BLaER1 treated with 17β-estradiol and CSF1 and Interleukin-3, amounts not matched to agents 10 nM and 100 nM (cell line): ENCODE measurements around the gene TGFBR3L.

Experiments
- H3K27ac ChIP-seq, 11 experiments: shearing (Covaris generic); formaldehyde crosslinking; 2 replicates each; pipeline ENCODE4 v1.8.1; 2022
- H3K27me3 ChIP-seq, 11 experiments: shearing (Covaris generic); formaldehyde crosslinking; 2 replicates each; pipeline ENCODE4 v1.8.1; 2022
- H3K36me3 ChIP-seq, 11 experiments: shearing (Covaris generic); formaldehyde crosslinking; 2 replicates each; pipeline ENCODE4 v1.8.1; 2022
- H3K4me1 ChIP-seq, 10 experiments: shearing (Covaris generic); formaldehyde crosslinking; 2 replicates each; pipeline ENCODE4 v1.8.1; 2022
- H3K4me2 ChIP-seq, 11 experiments: shearing (Covaris generic); formaldehyde crosslinking; 2 replicates each; pipeline ENCODE4 v1.8.1; 2022
- H3K4me3 ChIP-seq, 10 experiments: shearing (Covaris generic); formaldehyde crosslinking; 2 replicates each; pipeline ENCODE4 v1.8.1; 2022
- H3K9ac ChIP-seq, 11 experiments: shearing (Covaris generic); formaldehyde crosslinking; 2 replicates each; pipeline ENCODE4 v1.8.1; 2022
- H3K9me3 ChIP-seq, 11 experiments: shearing (Covaris generic); formaldehyde crosslinking; replicated peaks in 1 of 11; 2 replicates each; pipeline ENCODE4 v1.8.1; 2022
- H4K20me1 ChIP-seq, 11 experiments: shearing (Covaris generic); formaldehyde crosslinking; 2 replicates each; pipeline ENCODE4 v1.8.1; 2022
- Cebpa-rat ChIP-seq, 11 experiments: shearing (Covaris generic); IDR thresholded peaks; 2 replicates each; pipeline ENCODE4 v1.8.1; 2022

The TGFBR3L gene

DNA sequence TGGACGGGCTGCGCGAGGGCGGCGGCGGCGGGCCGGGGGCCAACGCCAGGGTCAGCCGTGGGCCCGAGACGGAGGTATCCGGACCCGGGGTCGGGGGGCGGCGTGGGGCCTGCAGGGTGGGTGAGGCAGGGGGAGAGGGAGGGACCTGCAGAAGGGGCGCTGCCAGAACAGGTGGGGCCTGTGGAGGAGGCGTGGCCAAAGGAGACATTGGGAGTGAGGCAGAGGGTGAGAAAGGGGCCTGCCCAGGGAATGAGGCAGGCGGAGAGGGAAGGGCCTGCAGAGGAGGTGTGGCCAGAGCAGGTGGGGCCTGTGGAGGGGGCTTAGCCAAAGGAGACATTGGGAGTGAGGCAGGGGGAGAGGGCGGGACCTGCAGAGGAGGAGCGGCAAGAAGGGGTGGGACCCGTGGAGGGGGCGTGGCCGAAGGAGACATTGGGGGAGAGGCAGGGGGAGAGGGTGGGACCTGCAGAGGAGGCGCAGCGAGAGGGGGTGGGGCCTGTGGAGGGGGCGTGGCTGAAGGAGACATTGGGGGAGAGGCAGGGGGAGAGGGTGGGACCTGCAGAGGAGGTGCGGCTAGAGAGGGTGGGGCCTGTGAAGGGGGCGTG, 44.6 kb upstream of the TGFBR3L start:
- Histone ChIP-seq H3K4me3 (peak overlapping the region; percentile 49 to 67 (median 57)), H3K9me3 (no peaks in the 10 kb centered on the region), H3K27me3 (peaks cover 4 to 38% (median 10%) of the 10 kb centered on the region in 11 experiments; a peak in 19 of 22 replicates), H3K4me2 (peak overlapping the region; percentile 90 to 100 (median 96)), H4K20me1 (peaks cover 0 to 47% (median 17%) of the 10 kb centered on the region in 11 experiments; a peak in 12 of 22 replicates), H3K9ac (peak overlapping the region in 9 of 11 experiments; percentile 22 to 68 (median 44); a peak in 10 of 22 replicates), H3K36me3 (no peaks in the 10 kb centered on the region), H3K4me1 (peaks cover 55 to 79% (median 73%) of the 10 kb centered on the region in 10 experiments), H3K27ac (peak overlapping the region in 3 of 11 experiments; percentile 4 to 33 (median 30); a peak in 2 of 22 replicates)
- no peak for TF ChIP-seq Cebpa-rat (IDR thresholded peaks at IDR 0.05)

DNA sequence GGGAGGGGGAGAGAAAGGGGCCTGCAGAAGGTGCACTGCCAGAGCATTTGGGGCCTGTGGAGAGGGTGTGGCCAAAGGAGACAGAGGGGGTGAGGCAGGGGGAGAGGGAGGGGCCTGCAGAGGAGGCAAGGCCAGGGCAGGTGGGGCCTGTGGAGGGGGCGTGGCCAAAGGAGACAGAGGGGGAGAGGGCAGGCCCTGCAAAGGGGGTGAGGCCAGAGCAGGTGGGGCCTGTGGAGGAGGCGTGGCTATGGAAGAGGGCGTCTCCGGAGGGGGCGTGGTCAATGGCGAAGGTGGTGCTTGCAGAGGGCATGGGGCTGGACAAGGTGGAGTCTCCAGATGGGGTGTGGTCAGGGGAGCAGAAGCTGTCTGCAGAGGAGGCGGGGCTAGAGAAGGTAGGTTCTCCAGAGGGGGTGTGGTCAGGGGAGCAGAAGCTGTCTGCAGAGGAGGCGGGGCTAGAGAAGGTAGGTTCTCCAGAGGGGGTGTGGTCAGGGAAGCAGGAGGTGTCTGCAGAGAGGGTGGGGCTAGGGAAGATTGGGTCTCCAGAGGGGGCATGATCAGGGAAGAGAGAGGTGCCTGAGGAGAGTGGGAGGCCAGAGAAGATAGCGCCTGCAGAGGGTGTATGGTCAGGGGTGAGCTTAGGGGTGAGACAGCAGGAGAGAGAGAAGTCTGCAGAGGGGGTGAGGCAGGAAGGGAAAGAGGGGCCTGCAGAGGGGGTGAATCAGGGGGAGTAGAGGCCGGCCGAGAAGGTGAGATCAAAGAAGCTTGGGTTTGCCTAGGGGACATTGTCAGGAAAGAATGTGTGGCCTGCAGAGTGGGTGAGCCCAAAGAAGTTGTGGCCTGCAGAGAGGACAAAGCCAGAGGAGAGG, 43.8 kb upstream of the TGFBR3L start:
- Histone ChIP-seq H3K36me3 (no peaks in the 10 kb centered on the region), H3K9ac (no peak overlapping the region), H3K4me2 (peak overlapping the region; percentile 69 to 99 (median 96)), H3K4me3 (peak overlapping the region in 2 of 10 experiments; percentile 45 to 48; a peak in 2 of 20 replicates), H3K27me3 (peaks cover 0 to 31% (median 2%) of the 10 kb centered on the region in 11 experiments; a peak in 11 of 22 replicates), H4K20me1 (peaks cover 0 to 47% (median 14%) of the 10 kb centered on the region in 11 experiments; a peak in 12 of 22 replicates), H3K27ac (no peak overlapping the region), H3K9me3 (no peaks in the 10 kb centered on the region), H3K4me1 (peaks cover 51 to 73% (median 70%) of the 10 kb centered on the region in 10 experiments)
- no peak for TF ChIP-seq Cebpa-rat (IDR thresholded peaks at IDR 0.05)

DNA sequence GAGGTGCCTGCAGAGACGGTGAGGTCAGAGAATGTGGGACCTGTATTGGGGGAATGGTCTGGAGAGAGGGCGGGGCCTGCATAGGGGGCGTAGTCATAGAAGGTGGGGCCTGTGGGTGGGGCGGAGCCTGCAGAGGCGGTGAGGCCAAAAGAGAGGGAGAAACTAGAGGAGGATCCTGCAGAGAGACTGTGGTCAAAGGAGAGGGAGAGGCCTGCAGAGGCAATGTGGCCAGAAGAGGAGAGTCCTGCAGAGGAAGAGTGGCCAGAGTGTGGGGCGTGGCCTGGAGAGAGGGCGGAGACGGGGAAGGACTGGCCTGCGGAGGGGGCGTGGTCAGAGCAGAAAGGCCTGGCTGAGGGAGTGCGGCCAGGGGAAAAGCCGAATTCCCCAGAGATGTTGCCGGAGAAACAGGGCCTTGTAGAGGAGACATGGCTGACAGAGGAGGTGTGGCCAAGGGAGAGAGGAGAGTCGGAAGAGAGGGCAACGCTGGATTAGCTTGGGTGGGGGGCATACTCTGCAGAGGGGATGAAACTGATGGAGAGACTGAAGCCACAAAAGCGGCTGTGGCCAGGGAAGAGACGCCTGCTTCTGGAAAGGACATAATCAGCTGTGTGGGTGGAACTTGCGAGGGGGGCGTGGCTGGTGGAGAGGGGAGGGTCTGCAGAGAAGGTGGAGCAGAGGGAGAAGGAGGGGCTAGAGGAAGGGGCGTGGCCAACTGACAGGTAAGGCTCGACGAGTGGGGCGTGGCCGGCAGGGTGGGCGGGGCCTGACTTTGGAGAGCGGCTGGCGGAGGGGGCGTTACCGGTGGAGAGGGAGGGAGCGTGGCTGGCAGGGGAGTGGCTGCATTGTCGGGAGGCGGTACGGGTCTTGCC, 43.0 kb upstream of the TGFBR3L start:
- Histone ChIP-seq H3K9me3 (no peaks in the 10 kb centered on the region), H4K20me1 (peaks cover 0 to 44% (median 14%) of the 10 kb centered on the region in 11 experiments; a peak in 12 of 22 replicates), H3K4me1 (peaks cover 51 to 73% (median 70%) of the 10 kb centered on the region in 10 experiments), H3K27me3 (peaks cover 0 to 31% (median 0%) of the 10 kb centered on the region in 11 experiments; a peak in 10 of 22 replicates), H3K27ac (peak overlapping the region in 7 of 11 experiments; percentile 17 to 63 (median 53); a peak in 11 of 22 replicates), H3K4me3 (peak overlapping the region in 8 of 10 experiments; percentile 16 to 66 (median 48); a peak in 15 of 20 replicates), H3K9ac (peak overlapping the region in 4 of 11 experiments; percentile 21 to 60 (median 50); a peak in 6 of 22 replicates), H3K36me3 (no peaks in the 10 kb centered on the region), H3K4me2 (peak overlapping the region; percentile 85 to 99 (median 98))
- TF ChIP-seq Cebpa-rat (IDR thresholded peaks at IDR 0.05), result no peak

DNA sequence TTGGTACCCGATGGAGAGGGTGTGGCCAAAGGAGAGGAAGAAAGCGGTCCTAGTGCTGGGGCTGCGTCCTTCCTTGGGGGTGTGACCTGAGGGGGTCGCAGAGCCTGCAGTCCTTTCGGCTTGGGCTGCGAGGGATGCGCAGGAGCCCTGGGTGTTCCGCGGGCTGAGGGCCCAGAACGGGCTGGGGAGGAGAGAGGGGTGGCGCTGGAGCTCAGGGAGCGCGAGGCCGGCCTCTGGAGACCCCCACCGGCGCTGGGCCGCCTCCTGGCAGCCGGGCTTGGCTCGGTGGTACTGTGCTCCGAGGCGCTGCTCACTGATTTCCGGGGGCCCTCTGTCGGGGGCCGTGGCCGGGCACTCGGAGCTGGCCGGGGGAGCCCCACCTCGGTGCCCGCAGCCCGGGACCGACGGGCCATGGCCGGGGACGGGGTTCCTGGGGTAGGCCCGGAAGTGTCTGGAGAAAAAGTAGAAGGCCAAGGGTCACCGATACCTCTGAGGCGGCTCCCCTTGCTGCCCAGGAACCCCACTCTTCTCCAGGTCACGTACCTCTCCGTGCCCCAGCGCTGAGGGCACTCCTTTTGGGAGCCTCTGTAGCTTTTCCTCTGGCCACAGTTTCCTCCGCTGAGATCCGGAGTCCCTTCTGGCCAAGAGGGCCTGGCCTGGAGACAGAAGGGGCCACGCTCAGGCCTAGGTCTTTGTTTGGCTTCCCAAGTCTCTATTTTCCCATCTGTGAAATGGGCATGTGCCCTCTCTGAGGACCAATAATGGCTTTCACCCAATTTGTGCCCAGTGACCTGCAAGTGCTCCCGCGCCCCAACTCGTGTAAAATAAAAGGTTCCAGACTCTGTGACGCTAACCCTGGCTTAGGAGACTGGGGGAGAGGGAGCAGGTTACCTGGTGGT, 42.1 kb upstream of the TGFBR3L start:
- peak overlapping the region in 9 of 10 experiments; percentile 33 to 69 (median 50); a peak in 15 of 20 replicates for H3K4me3 ChIP-seq
- H4K20me1 ChIP-seq, result peaks cover 0 to 40% (median 10%) of the 10 kb centered on the region in 11 experiments; a peak in 12 of 22 replicates
- peak overlapping the region in 8 of 11 experiments; percentile 4 to 50 (median 29); a peak in 8 of 22 replicates for H3K9ac ChIP-seq
- H3K9me3 ChIP-seq, result no peaks in the 10 kb centered on the region
- TF ChIP-seq Cebpa-rat (IDR thresholded peaks at IDR 0.05), result no peak
- H3K36me3 ChIP-seq, result no peaks in the 10 kb centered on the region
- H3K4me2 ChIP-seq, result peak overlapping the region; percentile 85 to 99 (median 98)
- H3K4me1 ChIP-seq, result peaks cover 51 to 71% (median 68%) of the 10 kb centered on the region in 10 experiments
- peaks cover 0 to 29% (median 0%) of the 10 kb centered on the region in 11 experiments; a peak in 10 of 22 replicates for H3K27me3 ChIP-seq
- H3K27ac ChIP-seq, result peak overlapping the region in 4 of 11 experiments; percentile 13 to 34 (median 26); a peak in 3 of 22 replicates

DNA sequence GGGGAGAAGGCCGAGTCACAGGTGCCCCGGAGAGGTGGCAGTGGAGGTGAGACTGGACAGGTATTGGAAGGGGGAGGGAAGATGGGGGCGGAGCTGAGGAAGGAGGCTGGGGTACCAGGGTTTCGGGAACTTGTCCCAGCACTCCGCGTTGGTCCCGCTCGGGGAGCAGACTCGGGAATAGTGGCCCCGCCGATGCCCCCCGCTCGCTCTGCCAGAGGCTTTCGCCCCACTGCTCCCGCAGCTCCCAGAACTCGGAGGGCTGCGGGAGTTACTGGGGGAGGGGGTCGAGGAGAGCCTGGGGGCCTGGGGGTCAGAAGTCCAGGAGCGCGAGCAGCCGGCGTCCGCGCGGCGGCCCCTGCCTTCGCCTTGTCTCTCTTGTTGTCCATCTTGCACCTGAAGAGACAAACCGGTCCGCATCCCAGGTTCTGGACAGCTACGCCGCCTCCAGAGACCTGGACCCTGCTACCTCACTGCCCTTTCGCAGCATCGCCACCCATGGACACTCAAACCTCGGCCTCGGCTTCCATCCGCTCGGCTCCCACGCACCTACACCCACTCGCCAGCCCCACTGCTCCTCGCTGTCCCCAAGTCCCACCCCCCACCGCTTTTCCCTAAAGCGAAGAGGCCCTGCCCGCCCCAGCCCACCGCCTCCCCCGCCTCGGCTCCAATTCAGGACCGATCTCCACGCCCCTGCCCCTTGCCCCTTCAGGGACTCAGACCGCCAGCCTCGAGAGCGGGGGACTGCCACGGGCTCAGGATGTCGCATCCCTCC, 41.1 kb upstream of the TGFBR3L start:
- no peaks in the 10 kb centered on the region for H3K36me3 ChIP-seq
- H3K27me3 ChIP-seq, result peaks cover 0 to 23% (median 0%) of the 10 kb centered on the region in 11 experiments; a peak in 10 of 22 replicates
- peak overlapping the region; percentile 46 to 85 (median 71) for H3K9ac ChIP-seq
- peak overlapping the region; percentile 60 to 77 (median 68) for H3K4me3 ChIP-seq
- H4K20me1 ChIP-seq, result peaks cover 0 to 37% (median 10%) of the 10 kb centered on the region in 11 experiments; a peak in 12 of 22 replicates
- H3K9me3 ChIP-seq, result no peaks in the 10 kb centered on the region
- TF ChIP-seq Cebpa-rat (IDR thresholded peaks at IDR 0.05), result no peak
- H3K4me1 ChIP-seq, result peaks cover 44 to 62% (median 58%) of the 10 kb centered on the region in 10 experiments
- peak overlapping the region; percentile 85 to 99 (median 98) for H3K4me2 ChIP-seq
- peak overlapping the region in 7 of 11 experiments; percentile 8 to 63 (median 50); a peak in 12 of 22 replicates for H3K27ac ChIP-seq

DNA sequence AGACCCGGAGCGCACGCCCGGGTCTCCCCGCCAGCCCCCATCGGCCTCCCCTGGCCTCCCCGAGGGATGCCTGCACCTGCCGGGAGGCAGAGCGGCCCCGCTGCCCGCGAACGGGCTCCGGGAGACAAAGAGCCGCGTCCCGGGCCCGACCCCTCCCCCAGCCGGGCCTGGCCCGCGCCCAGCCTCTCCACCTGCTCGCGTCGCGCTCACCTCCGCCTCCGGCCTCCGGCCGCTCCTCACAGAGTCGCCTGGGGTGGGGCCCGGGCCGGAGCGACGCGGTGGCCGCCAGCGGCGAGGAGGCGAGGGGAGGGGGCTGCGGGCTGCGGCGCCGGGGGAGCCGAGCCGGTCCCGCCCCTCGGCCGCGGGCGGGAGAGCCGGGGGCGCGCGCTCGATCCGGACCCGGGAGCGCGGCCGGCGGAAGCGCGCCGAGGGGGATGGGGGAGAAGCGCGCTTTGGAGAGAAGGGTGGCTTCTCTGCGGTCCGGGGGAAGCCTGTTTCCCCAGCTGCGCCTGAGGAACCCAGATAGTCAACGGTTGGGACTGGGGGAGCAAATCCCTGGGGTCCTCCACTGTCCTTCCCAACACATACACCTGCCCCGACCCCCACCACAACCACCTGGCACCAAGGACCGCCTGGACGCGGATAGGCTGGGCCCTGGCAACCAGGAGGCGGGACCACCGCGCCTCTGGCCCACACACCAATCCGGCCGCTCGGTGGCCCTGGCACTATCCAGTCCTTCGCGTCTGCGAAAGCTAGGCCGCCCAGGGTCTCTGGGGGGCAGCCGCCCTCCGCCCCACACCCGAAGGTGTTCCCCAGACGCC, 40.3 kb upstream of the TGFBR3L start, which contains the start of gene PRR36:
Gene PRR36, minus strand, starts transcription at position 315 of the 821 bp plus-strand sequence. CDS start 701 bp downstream, outside the sequence.
- H3K4me1 ChIP-seq, result peaks cover 37 to 60% (median 57%) of the 10 kb centered on the region in 10 experiments
- peaks cover 0 to 21% (median 0%) of the 10 kb centered on the region in 11 experiments; a peak in 10 of 22 replicates for H3K27me3 ChIP-seq
- H3K9me3 ChIP-seq, result no peaks in the 10 kb centered on the region
- peak within 1 kb of the TSS; percentile 60 to 77 (median 68) for H3K4me3 ChIP-seq
- H3K4me2 ChIP-seq, result peak within 1 kb of the TSS; percentile 85 to 99 (median 98)
- no peaks in the 10 kb centered on the region for H3K36me3 ChIP-seq
- H3K27ac ChIP-seq, result peak within 1 kb of the TSS in 10 of 11 experiments; percentile 8 to 63 (median 47); a peak in 15 of 22 replicates
- no peak for TF ChIP-seq Cebpa-rat (IDR thresholded peaks at IDR 0.05)
- H3K9ac ChIP-seq, result peak within 1 kb of the TSS; percentile 46 to 85 (median 71)
- peaks cover 0 to 29% (median 10%) of the 10 kb centered on the region in 11 experiments; a peak in 12 of 22 replicates for H4K20me1 ChIP-seq
